Measurements from ENCODE around the gene ENOX1.
A peak's percentile ranks its signal among the peaks of the same experiment; 100 is the strongest.

Gene ENOX1

DNA sequence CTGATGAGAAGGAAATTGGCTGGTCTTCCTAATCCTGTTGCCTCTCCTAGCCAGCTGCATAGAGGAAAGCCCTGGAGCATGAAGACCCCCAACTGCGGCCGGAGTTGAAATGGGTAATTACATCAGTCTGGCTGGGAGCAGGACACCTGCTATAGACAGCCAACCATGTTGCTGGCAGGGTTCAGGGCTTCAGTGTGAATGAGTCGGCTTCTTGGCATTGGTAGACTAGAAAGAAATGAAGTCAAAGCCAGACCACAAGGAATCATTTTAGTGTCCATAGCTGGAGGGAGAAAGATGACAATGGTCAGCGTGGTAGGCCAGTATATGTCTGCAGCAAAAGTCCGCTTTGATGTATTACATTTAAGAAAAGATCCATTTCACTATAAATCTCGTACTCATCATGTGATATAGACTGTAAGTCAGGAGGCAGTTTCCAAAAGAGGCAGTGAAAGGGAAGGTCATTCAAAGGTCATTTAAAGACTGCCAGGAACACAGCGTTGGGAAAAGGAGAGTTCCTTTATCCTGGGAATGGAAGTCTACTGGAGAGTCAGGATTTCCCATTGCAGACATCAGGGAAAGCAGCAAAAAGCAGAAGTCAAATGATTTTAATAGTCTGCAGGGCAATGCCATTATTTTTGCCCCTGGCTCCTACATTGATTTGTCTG is 500.7 kb downstream of the ENOX1 start:
- no peak overlapping the region for H3K4me3 ChIP-seq (ENCODE audit: control insufficient read depth, low read depth, low read length)
- TF ChIP-seq, protein P1, sequence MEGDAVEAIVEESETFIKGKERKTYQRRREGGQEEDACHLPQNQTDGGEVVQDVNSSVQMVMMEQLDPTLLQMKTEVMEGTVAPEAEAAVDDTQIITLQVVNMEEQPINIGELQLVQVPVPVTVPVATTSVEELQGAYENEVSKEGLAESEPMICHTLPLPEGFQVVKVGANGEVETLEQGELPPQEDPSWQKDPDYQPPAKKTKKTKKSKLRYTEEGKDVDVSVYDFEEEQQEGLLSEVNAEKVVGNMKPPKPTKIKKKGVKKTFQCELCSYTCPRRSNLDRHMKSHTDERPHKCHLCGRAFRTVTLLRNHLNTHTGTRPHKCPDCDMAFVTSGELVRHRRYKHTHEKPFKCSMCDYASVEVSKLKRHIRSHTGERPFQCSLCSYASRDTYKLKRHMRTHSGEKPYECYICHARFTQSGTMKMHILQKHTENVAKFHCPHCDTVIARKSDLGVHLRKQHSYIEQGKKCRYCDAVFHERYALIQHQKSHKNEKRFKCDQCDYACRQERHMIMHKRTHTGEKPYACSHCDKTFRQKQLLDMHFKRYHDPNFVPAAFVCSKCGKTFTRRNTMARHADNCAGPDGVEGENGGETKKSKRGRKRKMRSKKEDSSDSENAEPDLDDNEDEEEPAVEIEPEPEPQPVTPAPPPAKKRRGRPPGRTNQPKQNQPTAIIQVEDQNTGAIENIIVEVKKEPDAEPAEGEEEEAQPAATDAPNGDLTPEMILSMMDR (conservative IDR thresholded peaks at IDR 0.05; ENCODE audit: control insufficient read depth, insufficient read depth, low read depth, low read length), result no peak
- peak; percentile 72 for DNase-seq (ENCODE audit: low read depth)

DNA sequence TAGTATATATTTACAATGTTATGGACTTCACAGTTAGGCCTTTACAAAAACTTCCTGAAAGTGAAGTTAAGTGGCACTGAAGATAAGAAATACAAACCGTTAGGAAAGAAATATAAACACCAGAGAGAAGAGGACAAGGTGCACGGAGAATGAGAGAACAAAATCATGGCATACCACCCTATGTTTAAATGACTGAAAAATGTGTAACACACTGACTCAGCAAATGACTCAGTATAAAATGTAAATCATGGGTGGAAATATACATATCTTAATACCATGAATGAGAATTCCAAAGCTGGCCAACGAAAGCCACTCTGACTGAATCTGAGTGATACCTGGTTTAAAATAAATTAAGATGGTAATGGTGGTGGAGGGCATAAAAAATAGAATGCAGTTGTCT is 502.6 kb downstream of the ENOX1 start:
- TF ChIP-seq, protein P1 (conservative IDR thresholded peaks at IDR 0.05; ENCODE audit: control insufficient read depth, insufficient read depth, low read depth, low read length), result no peak
- no peak overlapping the region for H3K4me3 ChIP-seq (ENCODE audit: control insufficient read depth, low read depth, low read length)
- DNase-seq (ENCODE audit: low read depth), result peak; percentile 75

DNA sequence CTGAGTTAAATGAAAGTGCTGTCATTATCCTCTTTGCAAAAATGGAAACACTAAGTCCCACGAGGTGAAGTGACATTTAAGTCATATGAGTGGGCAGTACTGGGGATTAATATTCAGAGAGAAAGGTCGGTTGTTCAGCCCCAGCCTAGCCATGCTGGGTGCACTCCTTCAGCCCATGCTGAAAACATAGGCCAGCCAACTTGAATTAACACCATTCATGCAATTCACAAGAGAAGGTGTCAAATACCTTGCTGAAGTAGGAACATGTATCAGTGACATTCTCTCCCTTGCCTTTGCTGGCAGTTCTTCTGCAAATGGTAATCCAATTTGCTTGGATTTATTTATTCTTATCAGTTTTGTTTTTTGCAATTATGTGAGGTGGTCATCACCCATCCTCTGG is 507.1 kb downstream of the ENOX1 start:
- TF ChIP-seq, protein P1 (conservative IDR thresholded peaks at IDR 0.05; ENCODE audit: control insufficient read depth, insufficient read depth, low read depth, low read length), result no peak
- DNase-seq (ENCODE audit: low read depth), result no peak
- H3K4me3 ChIP-seq (ENCODE audit: control insufficient read depth, low read depth, low read length), result no peak overlapping the region

DNA sequence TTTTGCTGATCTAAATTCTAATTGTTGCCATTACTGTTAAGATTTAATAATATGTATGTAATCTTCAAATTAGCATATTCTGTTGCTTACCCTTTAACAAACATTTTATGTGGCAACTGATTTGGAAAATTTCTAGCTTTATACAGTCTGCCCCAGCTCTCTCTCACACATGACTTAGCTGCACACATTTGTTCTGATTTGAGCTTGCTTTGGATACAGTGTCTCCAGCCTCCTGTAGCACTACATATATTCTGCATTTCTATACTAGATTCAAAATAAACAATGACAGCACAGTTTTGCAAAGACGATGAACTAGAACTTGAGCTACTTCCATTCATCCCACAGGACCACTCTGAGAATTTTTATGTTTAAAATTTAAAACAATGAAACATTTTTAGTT is 508.6 kb downstream of the ENOX1 start:
- H3K4me3 ChIP-seq (ENCODE audit: control insufficient read depth, low read depth, low read length), result no peak overlapping the region
- no peak for DNase-seq (ENCODE audit: low read depth)

GRCh38 chr13:43277142-43277541 is 509.6 kb downstream of the ENOX1 start:
- TF ChIP-seq, protein P1 (conservative IDR thresholded peaks at IDR 0.05; ENCODE audit: control insufficient read depth, insufficient read depth, low read depth, low read length), result no peak
- no peak for DNase-seq (ENCODE audit: low read depth)

More for the DNA sequence above, 508.6 kb downstream of the ENOX1 start:
- TF ChIP-seq, protein P1 (conservative IDR thresholded peaks at IDR 0.05; ENCODE audit: control insufficient read depth, insufficient read depth, low read depth, low read length), result no peak

DNA sequence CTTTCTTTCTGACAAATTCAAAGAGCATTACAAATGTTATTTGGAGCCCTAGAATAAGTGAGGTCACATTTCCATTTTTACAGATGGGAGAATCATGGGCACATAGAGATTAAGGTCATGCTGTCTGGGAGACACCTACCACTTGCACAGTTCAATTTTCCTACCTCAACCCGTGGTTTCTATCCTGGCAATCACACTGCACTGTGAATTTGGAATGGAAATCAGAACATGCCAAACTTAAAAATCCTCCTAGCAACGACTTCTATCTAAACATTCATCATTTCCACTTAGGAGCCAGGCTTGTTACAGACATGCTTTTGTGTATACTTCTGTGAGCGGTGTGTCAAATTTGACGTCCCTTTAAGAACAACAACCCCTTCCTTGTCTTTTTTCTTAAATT is 511.9 kb downstream of the ENOX1 start:
- no peak for DNase-seq (ENCODE audit: low read depth)
- no peak overlapping the region for H3K4me3 ChIP-seq (ENCODE audit: control insufficient read depth, low read depth, low read length)
- TF ChIP-seq, protein P1 (conservative IDR thresholded peaks at IDR 0.05; ENCODE audit: control insufficient read depth, insufficient read depth, low read depth, low read length), result no peak

More at GRCh38 chr13:43277142-43277541, 509.6 kb downstream of the ENOX1 start:
- no peak overlapping the region for H3K4me3 ChIP-seq (ENCODE audit: control insufficient read depth, low read depth, low read length)

All from fibroblast of mammary gland (primary cell).